ENCODE data around the gene RIN3. TPM values are rescaled to one million over a fixed set of nuclear protein-coding genes. Genes with fewer than 3 reads are reported as not detected.

The RIN3 gene
- total RNA-seq, 1 experiment from 2014 or later = 1.5 TPM

DNA sequence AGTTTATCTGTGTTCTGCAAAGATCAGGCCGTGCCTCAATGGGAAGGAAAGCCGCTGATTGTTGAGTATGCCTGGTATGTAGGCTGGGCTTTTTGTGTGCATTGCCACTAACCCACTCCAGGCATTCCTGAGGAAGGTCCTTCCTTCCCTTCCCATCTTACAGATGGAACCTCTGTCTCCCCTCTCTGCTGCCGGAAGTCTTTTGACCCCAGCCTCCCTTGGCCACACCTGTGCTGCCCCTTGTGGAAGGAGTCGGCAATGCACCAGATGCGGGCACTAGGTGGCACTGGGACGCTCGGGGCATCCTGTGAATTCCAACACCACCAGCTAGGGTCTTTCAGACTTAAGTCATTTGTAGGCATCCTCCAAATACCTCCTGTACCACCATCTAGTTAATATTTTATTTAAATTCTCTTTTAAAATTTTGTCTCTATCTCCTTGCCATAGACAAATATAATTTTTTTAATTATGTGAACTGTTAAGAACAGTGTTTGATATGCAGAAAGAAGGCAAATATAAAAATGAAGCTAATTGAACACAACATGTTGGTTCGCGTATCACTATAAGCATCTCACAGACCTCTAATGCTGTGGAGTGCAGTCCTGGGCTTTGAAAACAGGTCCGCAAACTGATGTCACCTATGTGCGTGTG lies 99.6 kb downstream of the RIN3 start:
- Mint-ChIP-seq H3K27ac (no peak overlapping the region), H3K36me3 (ENCODE audit: insufficient read depth in 1 of 3, low read depth in 3 of 3) (no peaks in the 10 kb centered on the region), H3K27me3 (ENCODE audit: low read depth) (no peaks in the 10 kb centered on the region; the same call in 1 of the 2 replicates), H3K9me3 (peaks cover 2% of the 10 kb centered on the region in 2 experiments; a peak in 1 of 5 replicates), H3K4me3 (no peak overlapping the region), H3K4me1 (peaks cover 7 to 11% of the 10 kb centered on the region in 2 experiments)
- no peak overlapping the region for H2BK120ac ChIP-seq (ENCODE audit: low read depth, low read length, poor library complexity, severe bottlenecking)
- H4K20me1 ChIP-seq (ENCODE audit: control insufficient read depth, insufficient read depth, insufficient read length) = no peaks in the 10 kb centered on the region
- H4K91ac ChIP-seq (ENCODE audit: insufficient read length, low read depth, low read length) = no peak overlapping the region
- H4K8ac ChIP-seq (replicated peaks; ENCODE audit: insufficient read length, low read depth, low read length) = no peak overlapping the region
- no peak overlapping the region for H3K56ac ChIP-seq (ENCODE audit: insufficient read length, low read depth, low read length)
- no peak overlapping the region for H3T11ph ChIP-seq (ENCODE audit: low read length)
- no peak overlapping the region for H4K5ac ChIP-seq (ENCODE audit: insufficient read length, low read depth, low read length)
- H3K4me2 ChIP-seq (ENCODE audit: insufficient read depth, insufficient read length, low read length) = no peak overlapping the region
- H3K14ac ChIP-seq (ENCODE audit: insufficient read depth, low read length) = no peak overlapping the region
- no peak overlapping the region for H2BK20ac ChIP-seq (ENCODE audit: low read depth, low read length, poor library complexity, severe bottlenecking)
- H2BK15ac ChIP-seq (ENCODE audit: low read depth, low read length) = no peak overlapping the region
- no peaks in the 10 kb centered on the region for H3K9me3 ChIP-seq (ENCODE audit: control insufficient read depth, low read depth, low read length)
- no peak overlapping the region for H3K9ac ChIP-seq (ENCODE audit: extremely low read depth, insufficient read length, low read length)
- no peak overlapping the region for H2AK5ac ChIP-seq (ENCODE audit: insufficient read length, low read length)
- H2BK12ac ChIP-seq (ENCODE audit: insufficient read length, low read depth, low read length) = no peak overlapping the region
- DNase-seq = peak; percentile 83
- H3K79me2 ChIP-seq (ENCODE audit: insufficient read depth, low read length) = no peaks in the 10 kb centered on the region
- no peaks in the 10 kb centered on the region for H3K27me3 ChIP-seq (ENCODE audit: insufficient read depth, low read length)
- no peak overlapping the region for H2BK5ac ChIP-seq (ENCODE audit: insufficient read length, low read length)
- WGBS (ENCODE audit: extremely low coverage, insufficient read length, low lambda C conversion rate) = no CpG with 5 or more reads among the region's 11 CpGs
- H3K79me1 ChIP-seq (ENCODE audit: insufficient read depth, low read depth, low read length, poor library complexity, severe bottlenecking) = no peaks in the 10 kb centered on the region
- H3K18ac ChIP-seq (ENCODE audit: insufficient read length, low read depth, low read length) = no peak overlapping the region
- no peak overlapping the region for H3K23ac ChIP-seq (ENCODE audit: insufficient read length, low read depth, low read length)
- no peak overlapping the region for H3K4ac ChIP-seq (ENCODE audit: low read depth, low read length)
- no peak overlapping the region for H3K27ac ChIP-seq (ENCODE audit: insufficient read length, low read depth, low read length)
- TF ChIP-seq, protein P1, sequence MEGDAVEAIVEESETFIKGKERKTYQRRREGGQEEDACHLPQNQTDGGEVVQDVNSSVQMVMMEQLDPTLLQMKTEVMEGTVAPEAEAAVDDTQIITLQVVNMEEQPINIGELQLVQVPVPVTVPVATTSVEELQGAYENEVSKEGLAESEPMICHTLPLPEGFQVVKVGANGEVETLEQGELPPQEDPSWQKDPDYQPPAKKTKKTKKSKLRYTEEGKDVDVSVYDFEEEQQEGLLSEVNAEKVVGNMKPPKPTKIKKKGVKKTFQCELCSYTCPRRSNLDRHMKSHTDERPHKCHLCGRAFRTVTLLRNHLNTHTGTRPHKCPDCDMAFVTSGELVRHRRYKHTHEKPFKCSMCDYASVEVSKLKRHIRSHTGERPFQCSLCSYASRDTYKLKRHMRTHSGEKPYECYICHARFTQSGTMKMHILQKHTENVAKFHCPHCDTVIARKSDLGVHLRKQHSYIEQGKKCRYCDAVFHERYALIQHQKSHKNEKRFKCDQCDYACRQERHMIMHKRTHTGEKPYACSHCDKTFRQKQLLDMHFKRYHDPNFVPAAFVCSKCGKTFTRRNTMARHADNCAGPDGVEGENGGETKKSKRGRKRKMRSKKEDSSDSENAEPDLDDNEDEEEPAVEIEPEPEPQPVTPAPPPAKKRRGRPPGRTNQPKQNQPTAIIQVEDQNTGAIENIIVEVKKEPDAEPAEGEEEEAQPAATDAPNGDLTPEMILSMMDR (conservative IDR thresholded peaks at IDR 0.05) = peak; percentile 96; the same call in 2 of the 3 replicates
- no peaks in the 10 kb centered on the region for H3K23me2 ChIP-seq (ENCODE audit: insufficient read length, low read depth, low read length, poor library complexity, severe bottlenecking)
- H2AFZ ChIP-seq (ENCODE audit: low read length) = no peak overlapping the region
- H3K4me1 ChIP-seq (ENCODE audit: insufficient read depth, low read length) = no peaks in the 10 kb centered on the region; the same call in 1 of the 2 replicates
